Measurements from ENCODE around the gene FAHD1. TPM values are rescaled to one million over a fixed set of nuclear protein-coding genes. Genes with fewer than 3 reads are reported as not detected.

The FAHD1 gene
- total and polyA plus RNA-seq, 9 of the 15 experiments (the other 6 are each of a cell fraction or from before 2014, with no cell fraction given) = 2.2 to 20.9 (median 10.7) TPM

GRCh38 chr16:1832838-1833454 is 5.9 kb downstream of the FAHD1 start (continued):
- TF ChIP-seq ILF3 (IDR thresholded peaks at IDR 0.05; ENCODE audit: borderline replicate concordance) (0 out of 2 replicates have a peak, but pooled peaks have one; percentile 16), MEF2A (IDR thresholded peaks at IDR 0.05; ENCODE audit: control insufficient read depth, low read depth, low read length) (no peak), CBFA2T2 (conservative IDR thresholded peaks at IDR 0.05) (peak; percentile 98), STAT5B (CRISPR knock-in tag; IDR thresholded peaks at IDR 0.05) (no peak), ZNF609 (CRISPR knock-in tag; IDR thresholded peaks at IDR 0.05; ENCODE audit: borderline replicate concordance) (peak; percentile 98), EZH2 (IDR thresholded peaks at IDR 0.05; ENCODE audit: borderline replicate concordance, low read depth, low read length) (no peak), MEIS2 (IDR thresholded peaks at IDR 0.05; ENCODE audit: partially characterized antibody) (peak; percentile 94), FOSL1 (tag; conservative IDR thresholded peaks at IDR 0.05) (peak; percentile 93), POLR2G (IDR thresholded peaks at IDR 0.05; ENCODE audit: low read depth, low read length) (no peak), SRF (CRISPR knock-in tag; IDR thresholded peaks at IDR 0.05) (no peak), MLX (CRISPR knock-in tag; conservative IDR thresholded peaks at IDR 0.05) (no peak), DMBX1 (CRISPR knock-in tag; IDR thresholded peaks at IDR 0.05; ENCODE audit: borderline replicate concordance) (peak; percentile 78), BRF2 (IDR thresholded peaks at IDR 0.05; ENCODE audit: borderline replicate concordance, insufficient read depth, insufficient read length) (no peak), CTCFL (IDR thresholded peaks at IDR 0.05; ENCODE audit: borderline replicate concordance, insufficient read depth, low read depth, low read length, poor library complexity, severe bottlenecking) (no peak), MCM7 (IDR thresholded peaks at IDR 0.05) (no peak), TEAD4 (IDR thresholded peaks at IDR 0.05; ENCODE audit: low read length) (peak; percentile 100), TEAD4 (CRISPR knock-in tag; IDR thresholded peaks at IDR 0.05; ENCODE audit: borderline replicate concordance) (no peak), NR2F6 (CRISPR knock-in tag; IDR thresholded peaks at IDR 0.05) (no peak)

Measured in K562 (cell line).